SIG-M5 treated with dmso at 0.1 percent for 504 hours (cell line): ENCODE measurements around the gene CXXC1.
"Not testable (repeated sequence)": the region's sequence is repeated elsewhere in the genome, so short reads cannot be mapped to it uniquely, and the experiment has no call there.

Source experiments
- DNase-seq: peaks from one replicate; lab custom pipeline; 2025; ENCODE audit not compliant: unreplicated experiment; lab: John Stamatoyannopoulos, UW

CXXC1 gene

DNA sequence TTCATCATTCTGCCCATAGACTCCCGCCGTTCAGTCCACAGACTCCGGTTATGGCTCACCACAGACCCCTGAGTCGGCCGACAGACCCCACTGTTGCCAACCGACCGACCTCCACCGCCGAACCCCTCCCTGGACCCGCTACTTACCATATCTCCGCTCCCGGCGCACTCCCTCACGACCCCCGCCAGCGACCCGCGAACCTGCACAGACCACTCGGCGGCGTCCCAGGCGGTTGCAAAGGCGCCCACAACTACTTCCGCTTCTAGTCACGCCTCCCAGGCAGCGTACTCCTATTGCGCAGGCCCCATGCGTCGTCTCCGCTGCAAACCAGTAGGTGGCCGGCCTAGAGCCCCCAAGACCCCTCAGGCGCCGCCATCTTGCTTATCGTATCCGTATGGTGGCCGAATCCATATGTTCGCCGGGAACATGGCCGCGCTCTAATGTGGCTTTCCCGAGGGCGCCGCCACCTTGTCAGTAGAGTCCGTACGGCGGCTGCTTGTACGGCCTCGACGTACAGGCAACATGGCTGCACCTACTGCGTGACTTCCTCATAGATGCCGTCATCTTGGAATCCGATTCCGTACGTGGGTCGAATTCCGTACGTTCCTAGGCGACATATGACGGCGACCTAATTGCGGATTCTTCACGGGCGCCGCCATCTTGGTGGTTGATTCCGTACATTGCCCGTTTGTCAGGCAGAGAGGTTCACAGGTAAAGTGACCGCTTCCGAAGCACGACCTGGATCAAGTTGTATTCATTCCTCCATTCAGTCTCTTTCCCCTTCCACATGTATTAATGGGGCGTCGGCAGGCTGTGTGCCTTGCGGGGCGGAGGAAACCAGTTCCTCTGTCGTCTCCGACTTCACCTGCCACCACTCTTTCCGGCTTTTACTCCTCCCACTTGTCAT, at the start of gene CXXC1:
Gene CXXC1, minus strand, starts transcription at position 252 of the 907 bp plus-strand sequence. Its CDS starts 103 bp downstream, at position 149.
- DNase-seq = peak; percentile 98

DNA sequence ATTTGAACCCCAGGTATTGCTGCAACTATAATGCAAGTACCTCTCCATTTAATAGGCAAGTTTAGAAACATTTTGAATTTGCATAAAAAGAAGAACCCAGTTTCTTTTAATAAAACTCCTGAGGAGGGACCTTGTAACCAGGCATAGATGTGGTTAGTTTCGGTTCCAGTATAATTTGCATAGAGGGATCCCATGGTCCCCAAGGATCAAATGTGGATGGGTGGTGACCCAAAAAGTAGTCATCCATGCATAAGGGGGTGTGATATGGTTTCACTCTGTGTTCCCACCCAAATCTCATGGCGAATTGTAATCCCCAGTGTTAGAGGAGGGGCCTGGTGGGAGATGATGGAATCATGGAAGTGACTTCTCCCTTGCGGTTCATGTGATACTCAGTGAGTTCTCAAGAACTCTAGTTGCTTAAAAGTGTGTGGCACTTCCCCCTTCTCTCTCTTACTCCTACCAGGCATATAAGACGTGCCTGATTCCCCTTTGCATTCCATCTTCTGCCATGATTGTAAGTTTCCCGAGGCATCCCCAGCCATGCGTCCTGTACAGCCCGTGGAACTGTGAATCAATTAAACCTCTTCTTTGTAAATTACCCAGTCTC, 47.2 kb upstream of the CXXC1 start:
- DNase-seq = no peak

DNA sequence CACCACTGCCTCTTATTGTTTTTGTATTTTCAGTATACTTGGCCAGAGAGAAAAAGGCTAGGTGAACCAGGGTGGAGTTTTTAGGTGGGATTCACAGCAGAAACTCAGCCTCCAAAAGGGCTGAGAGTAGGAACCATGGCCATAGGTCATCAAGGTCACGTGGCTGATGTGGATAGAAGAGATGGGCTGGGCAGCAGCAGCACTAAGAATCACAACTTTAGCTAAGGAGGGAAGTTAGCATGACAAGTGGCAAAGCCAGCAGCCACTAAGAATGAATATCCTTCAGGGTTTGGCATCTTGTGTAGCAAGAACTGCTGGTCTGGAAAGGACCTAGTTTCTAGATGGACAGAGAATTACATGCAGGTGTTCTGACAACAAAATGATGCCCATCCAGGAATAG, 44.2 kb upstream of the CXXC1 start:
- no peak for DNase-seq

DNA sequence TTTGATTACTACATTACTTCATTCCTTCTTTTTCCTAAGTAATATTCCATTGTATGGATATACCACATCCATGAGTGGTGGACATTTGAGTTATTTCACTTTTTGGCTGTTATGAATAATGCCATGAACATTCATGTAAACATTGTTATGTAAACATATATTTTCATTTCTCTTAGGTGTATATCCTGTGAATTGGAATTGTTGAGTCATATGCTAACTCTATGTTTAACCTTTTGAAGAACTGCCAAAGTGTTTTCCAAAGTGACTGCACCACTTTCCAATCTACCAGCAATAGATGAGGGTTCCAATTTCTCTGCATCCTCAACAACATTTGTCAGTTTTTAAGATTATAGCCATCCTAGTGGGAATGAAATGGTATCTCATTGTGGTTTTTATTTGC, 42.7 kb upstream of the CXXC1 start:
- no peak for DNase-seq

GRCh38 chr18:50327983-50328382, 40.5 kb upstream of the CXXC1 start:
- no peak for DNase-seq

GRCh38 chr18:50320719-50321118, 33.2 kb upstream of the CXXC1 start:
- no peak for DNase-seq

DNA sequence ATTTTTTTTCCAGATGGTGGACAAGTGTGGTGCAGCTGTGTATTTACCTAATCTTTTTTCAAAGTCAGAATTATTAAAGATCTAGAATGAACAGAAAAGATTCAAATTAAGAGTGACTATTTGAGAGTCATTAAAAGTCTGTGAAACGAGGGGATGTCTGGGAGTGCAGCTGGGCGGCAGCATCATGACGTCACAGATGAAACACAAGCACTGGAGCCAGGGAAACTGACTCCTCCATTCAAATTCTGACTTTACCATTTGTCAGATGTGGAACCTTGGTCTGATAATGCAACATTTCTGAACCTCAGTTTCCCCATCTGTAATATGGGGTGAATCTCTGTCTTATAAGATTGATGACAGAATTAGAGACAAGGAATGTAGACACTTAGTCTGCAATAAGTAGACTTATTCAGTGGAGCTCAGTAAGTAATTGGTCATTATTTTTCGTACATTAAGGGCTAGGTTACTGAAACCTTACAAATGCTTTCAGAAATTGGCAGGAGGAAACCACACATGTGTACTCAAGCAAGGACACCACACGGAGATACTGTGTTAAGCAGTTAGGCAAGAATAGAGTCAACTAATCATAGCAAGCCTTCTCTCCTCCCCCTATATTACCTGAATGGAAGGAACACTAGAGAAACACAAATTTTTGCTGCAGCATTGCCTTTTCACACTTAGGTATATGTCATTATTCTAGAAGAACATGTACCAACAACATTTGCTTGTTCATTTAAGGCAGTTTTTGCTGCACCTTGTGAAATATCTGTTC, 27.8 kb upstream of the CXXC1 start:
- DNase-seq = no peak

DNA sequence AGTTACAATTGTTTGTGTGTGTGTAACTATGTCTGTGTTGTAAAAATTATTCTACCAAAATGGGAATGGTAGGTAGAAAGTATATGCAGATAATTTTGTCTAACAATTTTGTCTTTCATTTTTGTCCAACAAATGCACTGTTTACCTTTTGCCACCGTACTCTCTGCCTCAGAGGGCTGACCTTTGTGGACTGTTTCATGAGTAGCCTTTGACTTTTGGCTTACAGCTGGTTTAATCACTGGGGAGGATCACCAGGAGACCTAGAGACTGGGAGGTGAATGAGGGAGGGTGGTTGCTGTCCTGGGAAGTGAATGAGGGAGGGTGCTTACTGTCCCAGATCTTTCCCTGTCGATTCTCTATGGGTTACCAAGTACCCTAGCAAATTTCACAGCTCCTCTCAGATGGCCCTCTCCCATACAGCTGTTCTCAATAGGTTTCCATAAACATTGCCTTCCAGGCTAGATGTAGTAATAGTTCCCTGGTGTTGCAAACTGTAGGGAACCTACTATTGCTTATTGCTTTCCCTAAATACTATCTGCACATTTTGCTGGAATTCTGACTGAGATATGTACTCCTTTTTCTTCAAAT, 26.5 kb upstream of the CXXC1 start:
- no peak for DNase-seq

GRCh38 chr18:50313031-50313607, 25.6 kb upstream of the CXXC1 start:
- no peak for DNase-seq

DNA sequence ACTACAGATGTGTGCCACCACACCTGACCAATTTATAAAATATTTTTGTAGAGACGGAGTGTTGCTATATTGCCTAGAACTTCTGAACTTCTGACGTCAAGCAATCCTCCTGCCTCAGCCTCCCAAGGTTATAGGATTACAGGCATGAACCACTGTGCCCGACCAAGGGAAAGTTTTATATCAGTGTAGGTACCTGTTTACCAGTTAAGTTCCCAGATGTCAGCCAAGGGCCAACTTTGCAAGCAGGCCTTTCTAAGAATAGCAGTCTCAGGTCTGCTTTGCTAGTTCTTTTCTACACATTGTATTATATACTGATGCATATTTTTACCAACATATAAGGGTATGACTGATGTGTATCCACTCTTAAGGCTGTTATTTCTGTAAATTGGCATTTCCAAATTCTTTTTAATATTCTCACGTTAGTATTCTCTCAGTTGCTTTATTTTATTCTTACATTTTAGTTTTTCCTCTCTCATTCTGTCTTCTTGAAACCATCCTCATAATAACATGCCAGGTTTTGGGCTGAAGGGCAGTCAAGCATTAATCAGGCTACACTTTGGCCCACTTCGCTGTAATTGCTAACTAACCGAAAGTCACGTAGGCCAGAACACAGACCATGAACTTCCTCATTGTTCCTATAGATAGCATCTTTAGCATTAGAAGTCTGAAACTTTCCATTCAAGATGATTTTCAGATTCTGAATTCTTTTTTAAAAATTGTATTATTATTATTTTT, 25.0 kb upstream of the CXXC1 start:
- DNase-seq = no peak

DNA sequence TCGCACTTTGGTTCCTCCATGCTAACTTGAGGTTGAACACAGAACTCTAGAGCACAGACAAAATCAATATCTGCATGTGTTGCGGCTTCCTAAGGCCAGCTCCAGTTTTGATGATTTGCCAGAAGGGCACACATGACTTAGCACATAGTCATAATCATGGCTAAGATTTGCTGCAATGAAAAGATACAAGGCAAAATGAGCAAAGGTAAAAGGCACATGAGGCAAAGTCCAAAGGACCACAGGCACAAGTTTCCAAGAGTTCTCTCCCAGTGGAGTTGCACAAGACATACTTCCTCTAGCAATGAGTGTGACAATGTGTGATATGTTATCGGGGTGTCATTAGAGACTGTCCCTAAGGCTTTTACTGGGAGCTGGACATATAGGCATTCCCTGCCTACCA, 24.2 kb upstream of the CXXC1 start:
- peak; percentile 10 for DNase-seq

GRCh38 chr18:50310080-50310479, 22.6 kb upstream of the CXXC1 start:
- peak; percentile 29 for DNase-seq

DNA sequence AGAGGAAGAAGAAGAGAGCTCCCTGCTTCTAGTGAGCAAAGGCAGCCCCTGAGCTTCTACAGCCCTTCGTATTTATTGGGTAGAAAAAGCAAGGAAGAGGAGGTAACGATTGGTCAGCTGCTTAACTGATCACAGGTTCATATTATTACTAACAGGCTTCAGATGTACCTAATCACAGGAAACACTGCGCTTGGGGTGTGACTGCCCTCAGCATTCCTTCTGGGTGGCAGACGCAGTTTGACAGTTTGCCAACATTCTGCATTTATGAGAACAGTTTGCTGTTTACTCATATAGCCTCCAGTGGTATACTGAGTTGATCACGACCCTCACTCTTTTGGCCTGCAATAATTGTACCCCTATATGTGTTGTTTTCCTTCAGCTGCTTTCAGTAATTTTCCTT, 21.4 kb upstream of the CXXC1 start:
- DNase-seq = not testable (repeated sequence)

GRCh38 chr18:50307738-50308470, 20.4 kb upstream of the CXXC1 start:
- DNase-seq = peak; percentile 99

GRCh38 chr18:50307400-50307737, 19.9 kb upstream of the CXXC1 start:
- no peak for DNase-seq

GRCh38 chr18:50306944-50307343, 19.5 kb upstream of the CXXC1 start:
- no peak for DNase-seq

- no peak for DNase-seq
Observed at GRCh38 chr18:50301074-50301473, 13.6 kb upstream of the CXXC1 start.

- DNase-seq = no peak
Observed at GRCh38 chr18:50299626-50300388, 12.3 kb upstream of the CXXC1 start.
